OCI-LY7 (cell line): Measurements from ENCODE around the gene FLACC1.

Experiments used
- EZH2phosphoT487 ChIP-seq: fragments of 200-600 bp; sonication (generic); IDR thresholded peaks from 2 replicates; pipeline ENCODE4 v1.6.1; 2018; ENCODE audit warnings: low read depth, borderline replicate concordance, mild to moderate bottlenecking, mixed run types, antibody characterized with exemption, low read length, moderate library complexity, mixed read lengths
- TF ChIP-seq, protein P1 (sequence below): fragments of 200-600 bp; sonication (generic); conservative IDR thresholded peaks from 2 replicates; pipeline ENCODE4 v1.5.1; 2014; ENCODE audit warnings: mild to moderate bottlenecking, antibody characterized with exemption, low read length, moderate library complexity, mixed read lengths

GRCh38 chr2:201276511-201276910 lies 80.6 kb downstream of the FLACC1 start:
- TF ChIP-seq, protein P1, sequence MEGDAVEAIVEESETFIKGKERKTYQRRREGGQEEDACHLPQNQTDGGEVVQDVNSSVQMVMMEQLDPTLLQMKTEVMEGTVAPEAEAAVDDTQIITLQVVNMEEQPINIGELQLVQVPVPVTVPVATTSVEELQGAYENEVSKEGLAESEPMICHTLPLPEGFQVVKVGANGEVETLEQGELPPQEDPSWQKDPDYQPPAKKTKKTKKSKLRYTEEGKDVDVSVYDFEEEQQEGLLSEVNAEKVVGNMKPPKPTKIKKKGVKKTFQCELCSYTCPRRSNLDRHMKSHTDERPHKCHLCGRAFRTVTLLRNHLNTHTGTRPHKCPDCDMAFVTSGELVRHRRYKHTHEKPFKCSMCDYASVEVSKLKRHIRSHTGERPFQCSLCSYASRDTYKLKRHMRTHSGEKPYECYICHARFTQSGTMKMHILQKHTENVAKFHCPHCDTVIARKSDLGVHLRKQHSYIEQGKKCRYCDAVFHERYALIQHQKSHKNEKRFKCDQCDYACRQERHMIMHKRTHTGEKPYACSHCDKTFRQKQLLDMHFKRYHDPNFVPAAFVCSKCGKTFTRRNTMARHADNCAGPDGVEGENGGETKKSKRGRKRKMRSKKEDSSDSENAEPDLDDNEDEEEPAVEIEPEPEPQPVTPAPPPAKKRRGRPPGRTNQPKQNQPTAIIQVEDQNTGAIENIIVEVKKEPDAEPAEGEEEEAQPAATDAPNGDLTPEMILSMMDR = no peak
- no peak for TF ChIP-seq EZH2phosphoT487
